ENCODE measurements around the gene TBP. TPM values are rescaled to one million over a fixed set of nuclear protein-coding genes. Genes with fewer than 3 reads are reported as not detected.

Gene TBP
- total RNA-seq, 2 donors from 2014 or later: 19.6 to 36.9 TPM

- 87% methylated on average over 5 of the region's 5 CpGs for WGBS
Observed at GRCh38 chr6:170536671-170537070, 17.5 kb upstream of the TBP start.

GRCh38 chr6:170537329-170537728 lies 16.8 kb upstream of the TBP start:
- WGBS: 80% methylated on average over 4 of the region's 4 CpGs
- intact Hi-C loops (cut with DNase I): loop anchor here (5.0 kb wide), 1 partner anchor 745 kb away; no protein-coding TSS in a partner anchor
- peaks cover 4 to 12% of the 10 kb centered on the region in 2 donors for H3K36me3 ChIP-seq
- no peak overlapping the region for H3K4me3 ChIP-seq
- no peak overlapping the region for H3K27ac ChIP-seq
- no peaks in the 10 kb centered on the region for H3K4me1 ChIP-seq (replicated peaks)
- H3K27me3 ChIP-seq (replicated peaks; ENCODE audit: insufficient read depth): no peaks in the 10 kb centered on the region
- H3K9me3 ChIP-seq: no peaks in the 10 kb centered on the region
- no peak for DNase-seq (ENCODE audit: low spot score)
- TF ChIP-seq POLR2AphosphoS5 (IDR thresholded peaks at IDR 0.05): no peak
- no peak for TF ChIP-seq CTCF (IDR thresholded peaks at IDR 0.05)
- TF ChIP-seq POLR2A (IDR thresholded peaks at IDR 0.05): no peak

More at GRCh38 chr6:170536671-170537070, 17.5 kb upstream of the TBP start:
- Histone ChIP-seq H3K9me3 (no peaks in the 10 kb centered on the region), H3K36me3 (peaks cover 4 to 12% of the 10 kb centered on the region in 2 donors), H3K27me3 (replicated peaks; ENCODE audit: insufficient read depth) (no peaks in the 10 kb centered on the region), H3K4me3 (no peak overlapping the region), H3K27ac (no peak overlapping the region), H3K4me1 (replicated peaks) (no peaks in the 10 kb centered on the region)
- DNase-seq (ENCODE audit: low spot score): no peak
- intact Hi-C loops (cut with DNase I): loop anchor here (5.0 kb wide), 1 partner anchor 744 kb away; no protein-coding TSS in a partner anchor
- TF ChIP-seq CTCF (IDR thresholded peaks at IDR 0.05): no peak
- no peak for TF ChIP-seq POLR2A (IDR thresholded peaks at IDR 0.05)
- no peak for TF ChIP-seq POLR2AphosphoS5 (IDR thresholded peaks at IDR 0.05)

DNA sequence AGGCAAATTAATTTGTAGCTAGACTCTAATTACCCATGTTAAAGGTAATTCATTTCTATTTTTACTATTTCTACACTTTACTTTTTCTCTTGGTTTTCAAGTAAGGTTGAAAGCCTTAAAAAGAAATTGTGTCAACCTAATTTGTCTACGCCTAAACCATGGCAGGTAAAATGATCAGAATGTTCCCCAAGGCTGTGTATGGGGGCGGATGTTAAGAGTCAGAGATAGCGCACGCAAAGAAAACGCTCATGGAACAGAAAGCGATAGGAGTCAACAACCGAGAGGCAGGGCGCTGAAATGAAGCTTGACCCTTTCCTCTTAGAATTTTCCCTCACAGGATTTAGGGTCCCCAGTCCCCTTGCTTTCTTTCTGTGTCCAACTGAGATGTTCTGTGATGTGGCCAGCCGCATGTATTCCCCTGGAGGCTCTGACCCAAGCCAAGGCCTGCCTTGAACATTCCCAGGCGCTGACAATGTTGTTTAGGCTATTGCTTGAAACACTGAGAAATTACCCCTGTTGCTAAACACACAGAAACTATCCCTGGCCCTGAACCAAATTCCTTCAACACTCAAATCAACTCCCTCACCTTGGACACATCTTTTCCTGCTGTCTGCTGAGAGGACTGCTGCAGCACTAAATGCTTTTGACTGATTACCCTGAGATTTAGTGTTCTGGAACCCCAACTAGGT lies 12.0 kb upstream of the TBP start:
- Histone ChIP-seq H3K4me3 (no peak overlapping the region), H3K36me3 (peaks cover 3 to 18% of the 10 kb centered on the region in 2 donors), H3K27me3 (replicated peaks; ENCODE audit: insufficient read depth) (no peaks in the 10 kb centered on the region), H3K4me1 (replicated peaks) (no peaks in the 10 kb centered on the region), H3K27ac (no peak overlapping the region), H3K9me3 (no peaks in the 10 kb centered on the region)
- DNase-seq (ENCODE audit: low spot score): no peak
- no peak for TF ChIP-seq POLR2AphosphoS5 (IDR thresholded peaks at IDR 0.05)
- no peak for TF ChIP-seq POLR2A (IDR thresholded peaks at IDR 0.05)
- no peak for TF ChIP-seq CTCF (IDR thresholded peaks at IDR 0.05)
- 91% methylated on average over 10 of the region's 10 CpGs for WGBS
- intact Hi-C loops (cut with DNase I): no loop called here

DNA sequence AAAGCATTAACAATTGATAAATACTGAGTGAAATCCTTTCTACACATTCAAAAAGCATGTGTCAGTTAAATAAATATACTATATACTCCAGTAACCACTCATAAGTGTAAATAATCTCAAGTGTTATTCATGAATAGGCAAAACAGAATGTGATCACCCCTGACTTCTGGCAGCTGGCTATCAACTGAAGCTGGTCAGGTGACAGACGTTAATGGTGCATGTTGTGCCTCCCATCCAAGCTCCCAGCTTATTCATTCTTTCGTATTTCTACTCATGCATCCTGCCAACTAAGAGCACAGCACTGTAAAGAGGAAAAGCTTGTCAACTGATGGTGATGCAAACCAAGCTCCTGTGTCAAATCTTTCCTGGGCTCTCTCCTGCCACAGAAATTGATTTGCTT lies 8.8 kb upstream of the TBP start:
- TF ChIP-seq POLR2AphosphoS5 (IDR thresholded peaks at IDR 0.05) (no peak), CTCF (IDR thresholded peaks at IDR 0.05) (no peak), POLR2A (IDR thresholded peaks at IDR 0.05) (no peak)
- no peaks in the 10 kb centered on the region for H3K9me3 ChIP-seq
- peaks cover 7% of the 10 kb centered on the region for H3K4me1 ChIP-seq (replicated peaks)
- intact Hi-C loops (cut with DNase I): no loop called here
- DNase-seq (ENCODE audit: low spot score): no peak
- H3K36me3 ChIP-seq: peaks cover 3 to 18% of the 10 kb centered on the region in 2 donors
- H3K4me3 ChIP-seq: no peak overlapping the region
- no peak overlapping the region for H3K27ac ChIP-seq
- H3K27me3 ChIP-seq (replicated peaks; ENCODE audit: insufficient read depth): no peaks in the 10 kb centered on the region
- WGBS: 44% methylated on average over 2 of the region's 2 CpGs

Measured in prostate gland (tissue), 2 donors.